DMS79 treated with DMSO at 0.1 percent for 48 hours (cell line): ENCODE data around the gene HIRA.
"Not testable (repeated sequence)": the region's sequence is repeated elsewhere in the genome, so short reads cannot be mapped to it uniquely, and the experiment has no call there.

Experiments used
- DNase-seq: peaks from one replicate; lab custom pipeline; 2025; lab: John Stamatoyannopoulos, UW

HIRA gene

DNA sequence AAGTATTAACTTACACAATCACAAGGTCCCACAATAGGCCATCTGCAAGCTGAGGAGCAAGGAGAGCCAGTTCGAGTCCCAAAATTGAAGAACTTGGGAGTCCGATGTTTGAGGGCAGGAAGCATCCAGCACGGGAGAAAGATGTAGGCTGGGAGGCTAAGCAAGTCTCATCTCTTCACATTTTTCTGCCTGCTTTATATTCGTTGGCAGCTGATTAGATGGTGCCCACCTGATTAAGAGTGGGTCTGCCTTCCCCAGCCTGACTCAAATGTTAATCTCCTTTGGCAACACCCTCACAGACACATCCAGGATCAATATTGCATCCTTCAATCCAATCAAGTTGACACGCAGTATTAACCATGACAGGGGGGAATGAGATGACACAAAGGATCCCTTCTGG, 101.3 kb downstream of the HIRA start:
- DNase-seq = not testable (repeated sequence)

DNA sequence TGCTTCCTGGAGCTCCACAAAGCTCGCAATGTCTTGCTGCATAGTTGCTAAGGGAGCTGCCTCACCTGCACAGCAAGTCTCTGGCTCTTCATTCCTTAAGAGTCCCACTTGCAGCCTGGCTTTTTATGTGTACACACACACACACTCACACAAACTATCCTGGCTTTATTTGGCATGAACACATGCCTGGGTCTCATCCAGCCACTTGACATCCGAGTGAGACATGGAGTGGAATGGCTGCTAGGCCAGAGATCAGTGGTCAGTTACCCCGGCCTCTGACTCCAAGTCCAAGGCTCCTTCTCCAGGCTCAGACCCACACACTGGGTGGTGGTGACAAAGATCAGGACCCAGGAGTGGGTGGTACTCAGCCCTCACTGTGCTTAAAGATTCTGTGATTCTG, 102.1 kb downstream of the HIRA start:
- no peak for DNase-seq

DNA sequence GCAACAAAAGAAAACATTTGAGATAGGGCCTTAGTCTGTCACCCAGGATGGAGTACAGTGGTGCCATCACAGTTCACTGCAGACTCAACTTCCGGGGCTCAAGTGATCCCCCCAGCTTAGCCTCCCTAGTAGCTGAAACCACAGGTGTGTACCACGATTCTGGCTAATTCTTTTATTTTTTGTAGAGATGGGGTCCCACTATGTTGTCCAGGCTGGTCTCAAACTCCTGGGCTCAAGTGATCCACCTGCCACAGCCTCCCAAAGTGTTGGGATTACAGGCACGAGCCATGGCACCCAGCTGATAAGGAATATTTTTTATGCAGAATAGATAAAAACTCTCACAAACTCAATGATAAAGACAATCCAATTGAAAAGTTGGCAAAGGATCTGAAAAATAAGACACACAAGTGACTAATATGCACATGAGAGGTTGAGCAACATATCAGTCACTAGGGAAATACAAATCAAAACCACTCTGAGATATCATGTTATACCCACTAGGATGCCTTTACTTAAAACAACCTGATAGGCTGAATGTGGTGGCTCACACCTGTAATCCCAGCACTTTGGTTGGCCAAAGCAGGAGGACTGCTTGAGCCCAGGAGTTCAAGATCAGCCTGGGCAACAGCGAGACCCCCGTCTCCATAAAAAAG, 106.1 kb downstream of the HIRA start:
- no peak for DNase-seq

DNA sequence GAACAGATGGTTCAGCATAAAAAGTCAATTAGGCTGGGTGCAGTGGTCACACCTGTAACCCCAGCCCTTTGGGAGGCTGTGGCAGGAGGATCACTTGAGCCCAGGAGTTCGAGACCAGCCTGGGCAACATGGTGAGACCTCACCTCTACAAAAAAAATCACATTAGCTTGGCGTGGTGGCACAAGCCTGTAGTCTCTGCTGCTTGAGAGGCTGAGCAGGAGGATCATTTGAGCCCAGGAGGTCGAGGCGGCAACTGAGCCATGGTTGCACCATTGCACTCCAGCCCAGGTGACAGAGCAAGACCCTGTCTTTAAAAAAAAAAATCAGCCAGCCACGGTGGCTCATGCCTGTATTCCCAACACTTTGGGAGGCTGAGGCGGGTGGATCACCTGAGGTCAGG, 108.1 kb downstream of the HIRA start:
- DNase-seq = not testable (repeated sequence)

DNA sequence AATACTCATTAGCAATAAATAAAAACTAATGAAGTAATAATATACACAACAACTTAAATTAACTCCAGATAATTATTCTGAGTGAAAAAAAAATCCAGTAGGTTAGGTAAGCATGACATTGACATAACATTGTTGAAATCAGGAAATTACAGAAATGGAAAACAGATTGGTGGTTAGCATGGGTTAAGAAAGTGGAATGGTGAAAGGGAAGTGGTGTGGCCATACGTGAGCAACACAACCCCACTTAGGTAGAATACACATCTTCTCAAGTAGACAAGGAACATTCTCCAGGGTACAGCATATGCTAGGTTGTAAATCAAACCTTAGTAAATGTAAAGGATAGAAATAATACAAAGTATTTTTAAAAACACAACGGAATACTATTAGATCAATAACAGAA, 109.8 kb downstream of the HIRA start:
- DNase-seq = no peak

DNA sequence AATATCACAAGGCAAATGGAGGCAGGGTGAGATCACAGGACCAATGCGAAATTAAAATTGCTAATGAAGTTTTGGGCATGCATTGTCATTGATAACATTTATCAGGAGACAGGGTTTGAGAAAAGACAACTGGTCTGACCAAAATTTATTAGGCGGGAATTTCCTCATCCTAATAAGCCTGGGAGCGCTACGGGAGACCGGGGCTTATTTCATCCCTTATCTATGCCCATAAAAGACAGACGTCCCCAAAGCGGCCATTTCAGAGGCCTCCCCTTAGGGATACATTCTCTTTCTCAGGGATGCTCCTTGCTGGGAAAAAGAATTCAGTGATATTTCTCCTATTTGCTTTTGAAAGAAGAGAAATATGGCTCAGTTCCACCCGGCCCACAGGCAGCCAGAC, 111.4 kb downstream of the HIRA start:
- not testable (repeated sequence) for DNase-seq

DNA sequence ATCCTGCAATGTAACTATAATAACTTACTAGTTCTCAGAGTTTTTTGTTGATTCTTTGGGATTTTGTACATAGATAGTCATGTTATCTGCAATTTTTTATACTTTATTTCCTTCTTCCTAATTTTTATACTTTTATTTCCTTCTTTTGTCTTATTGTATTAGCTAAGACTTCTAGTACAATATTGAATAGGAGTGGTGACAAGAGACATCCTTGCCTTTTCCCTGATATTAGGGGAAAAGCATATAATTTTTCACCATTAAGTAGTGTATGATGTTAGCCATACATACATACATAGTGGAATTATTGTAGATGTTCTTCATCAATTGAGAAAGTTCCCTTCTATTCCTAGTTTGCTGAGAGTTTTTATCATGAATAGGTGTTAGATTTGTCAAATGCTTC, 112.3 kb downstream of the HIRA start:
- DNase-seq = no peak

DNA sequence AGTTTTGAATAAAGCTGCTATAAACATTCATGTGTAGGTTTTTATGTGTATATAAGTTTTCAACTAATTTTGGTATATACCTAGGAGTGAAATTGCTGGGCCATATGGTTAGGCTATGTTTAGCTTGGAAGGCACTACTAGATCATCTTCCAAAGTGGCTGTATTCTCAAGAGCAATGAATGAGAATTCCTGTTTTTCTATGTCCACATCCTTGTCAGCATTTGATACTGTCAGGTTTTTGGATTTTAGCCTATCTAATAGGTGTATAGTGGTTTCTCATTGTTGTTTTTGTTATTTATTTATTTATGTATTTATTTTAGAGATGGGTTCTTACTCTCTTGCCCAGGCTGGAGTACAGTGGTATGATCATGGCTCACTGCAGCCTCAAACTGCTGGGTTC, 113.7 kb downstream of the HIRA start:
- no peak for DNase-seq

DNA sequence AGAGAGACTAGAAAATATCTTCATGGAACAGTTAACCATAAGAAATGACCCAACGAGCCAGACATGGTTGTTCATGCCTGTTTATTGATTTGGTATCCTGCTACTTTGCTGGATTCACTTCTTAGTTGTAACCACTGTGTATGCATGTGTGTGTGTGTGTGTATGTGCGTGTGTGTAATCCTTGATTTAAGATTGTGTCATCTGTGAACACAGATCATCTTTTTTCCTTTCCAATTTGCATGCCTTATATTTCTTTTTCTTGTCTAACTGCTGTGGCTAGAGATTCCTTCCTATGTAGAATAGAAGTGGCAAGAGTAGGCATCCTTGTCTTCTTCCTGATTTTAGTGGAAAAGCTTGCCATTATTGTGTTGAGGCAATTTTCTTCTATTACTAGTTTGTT, 123.7 kb downstream of the HIRA start:
- DNase-seq = no peak

DNA sequence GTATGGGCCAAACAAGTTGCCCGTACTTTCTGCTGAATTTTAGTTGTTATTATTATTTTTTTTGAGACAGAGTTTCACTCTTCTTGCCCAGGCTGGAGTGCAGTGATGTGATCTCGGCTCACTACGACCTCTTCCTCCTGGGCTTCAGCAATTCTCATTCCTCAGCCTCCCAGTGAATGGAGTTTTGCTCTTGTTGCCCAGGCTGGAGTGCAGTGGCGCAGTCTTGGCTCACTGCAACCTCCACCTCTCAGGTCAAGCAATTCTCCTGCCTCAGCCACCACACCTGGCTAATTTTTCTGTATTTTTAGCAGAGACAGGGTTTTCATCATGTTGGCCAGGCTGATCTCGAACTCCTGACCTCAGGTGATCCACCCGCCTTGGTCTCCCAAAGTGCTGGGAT, 125.0 kb downstream of the HIRA start:
- not testable (repeated sequence) for DNase-seq

DNA sequence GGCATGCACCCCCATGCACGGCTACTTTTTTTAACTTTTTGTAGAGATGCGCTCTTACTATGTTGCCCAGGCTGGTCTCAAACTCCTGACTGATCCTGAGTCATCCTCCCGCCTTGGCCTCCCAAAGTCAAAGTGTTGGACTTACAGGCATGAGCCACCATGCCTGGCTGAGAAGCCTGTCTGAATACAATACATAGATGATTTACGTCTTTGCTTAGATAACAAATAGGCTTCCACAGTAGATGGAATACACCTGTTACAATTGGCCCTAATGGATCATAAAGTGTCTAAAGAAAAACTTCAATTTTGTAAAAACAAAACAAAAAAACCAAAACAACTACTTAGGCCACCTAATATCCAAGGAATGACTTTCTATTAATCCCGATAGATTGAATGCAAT, 127.0 kb downstream of the HIRA start:
- no peak for DNase-seq

DNA sequence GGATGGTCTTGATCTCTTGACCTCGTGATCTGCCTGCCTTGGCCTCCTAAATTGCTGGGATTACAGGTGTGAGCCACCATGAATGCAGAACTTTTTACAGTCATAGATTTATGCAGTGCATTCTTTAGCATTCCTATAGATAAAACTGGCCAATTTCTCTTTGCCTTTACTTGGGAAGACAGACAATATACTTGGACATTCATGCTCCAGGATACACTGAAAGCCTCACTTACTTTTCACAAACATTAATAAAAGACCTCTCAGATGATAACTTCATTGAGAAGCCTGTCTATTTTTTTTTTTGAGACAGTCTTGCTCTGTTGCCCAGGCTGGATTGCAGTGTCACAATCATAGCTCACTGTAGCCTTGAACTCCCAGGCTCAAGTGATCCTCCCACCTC, 127.7 kb downstream of the HIRA start:
- no peak for DNase-seq

DNA sequence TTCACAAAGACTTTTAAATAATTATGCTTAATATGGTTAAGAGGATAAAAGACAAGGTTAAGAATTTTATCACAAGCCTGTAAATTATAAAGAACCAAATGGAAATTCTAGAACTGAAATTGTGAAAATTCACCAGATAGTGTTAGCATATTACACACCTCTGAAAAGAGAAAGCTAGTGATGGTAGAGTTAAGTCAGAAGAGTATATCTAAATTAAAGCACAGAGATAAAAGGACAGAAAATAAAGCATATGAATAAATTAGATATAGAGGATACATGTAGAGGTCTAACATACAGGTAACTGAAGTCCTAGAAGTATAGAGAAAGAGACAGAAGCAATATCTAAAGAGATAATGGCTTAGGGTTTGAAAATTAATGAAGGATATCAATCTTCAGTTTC, 135.8 kb downstream of the HIRA start:
- DNase-seq = no peak

DNA sequence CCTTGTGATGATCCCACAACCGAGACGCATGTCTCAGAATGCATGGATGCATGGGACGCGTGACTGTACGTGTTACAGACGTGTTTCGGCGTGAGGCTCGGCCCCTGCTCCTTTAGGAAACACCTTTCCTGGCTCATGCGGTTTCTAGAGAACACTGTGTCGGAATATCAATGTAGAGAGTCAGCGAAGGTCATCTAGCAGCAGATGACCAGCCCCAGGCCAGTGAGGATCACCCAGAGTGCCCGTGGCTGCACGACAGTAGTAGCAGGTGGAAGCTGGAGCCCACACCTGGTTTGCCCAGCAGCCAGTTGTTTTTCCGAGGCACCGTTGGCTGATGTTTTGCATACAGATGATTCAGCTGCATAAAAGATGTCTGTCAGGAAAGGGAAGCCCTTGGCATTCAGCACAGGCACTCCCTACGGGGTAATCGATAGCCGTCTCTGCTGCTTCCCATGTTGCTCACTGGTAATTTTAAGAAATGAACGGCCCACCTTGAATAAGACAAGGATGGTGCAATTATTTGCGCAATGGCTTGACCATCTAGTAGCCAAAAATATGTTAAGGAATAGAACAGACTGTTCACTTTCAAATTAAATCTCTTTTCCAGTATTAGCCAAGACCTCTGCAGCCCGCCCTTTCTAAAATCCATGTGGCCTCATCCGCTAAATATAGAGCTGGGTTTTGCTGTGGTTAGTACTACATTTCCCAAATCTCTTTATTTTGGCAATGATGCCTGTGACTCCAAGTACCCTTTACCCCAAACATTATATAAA, 138.9 kb downstream of the HIRA start:
- no peak for DNase-seq

DNA sequence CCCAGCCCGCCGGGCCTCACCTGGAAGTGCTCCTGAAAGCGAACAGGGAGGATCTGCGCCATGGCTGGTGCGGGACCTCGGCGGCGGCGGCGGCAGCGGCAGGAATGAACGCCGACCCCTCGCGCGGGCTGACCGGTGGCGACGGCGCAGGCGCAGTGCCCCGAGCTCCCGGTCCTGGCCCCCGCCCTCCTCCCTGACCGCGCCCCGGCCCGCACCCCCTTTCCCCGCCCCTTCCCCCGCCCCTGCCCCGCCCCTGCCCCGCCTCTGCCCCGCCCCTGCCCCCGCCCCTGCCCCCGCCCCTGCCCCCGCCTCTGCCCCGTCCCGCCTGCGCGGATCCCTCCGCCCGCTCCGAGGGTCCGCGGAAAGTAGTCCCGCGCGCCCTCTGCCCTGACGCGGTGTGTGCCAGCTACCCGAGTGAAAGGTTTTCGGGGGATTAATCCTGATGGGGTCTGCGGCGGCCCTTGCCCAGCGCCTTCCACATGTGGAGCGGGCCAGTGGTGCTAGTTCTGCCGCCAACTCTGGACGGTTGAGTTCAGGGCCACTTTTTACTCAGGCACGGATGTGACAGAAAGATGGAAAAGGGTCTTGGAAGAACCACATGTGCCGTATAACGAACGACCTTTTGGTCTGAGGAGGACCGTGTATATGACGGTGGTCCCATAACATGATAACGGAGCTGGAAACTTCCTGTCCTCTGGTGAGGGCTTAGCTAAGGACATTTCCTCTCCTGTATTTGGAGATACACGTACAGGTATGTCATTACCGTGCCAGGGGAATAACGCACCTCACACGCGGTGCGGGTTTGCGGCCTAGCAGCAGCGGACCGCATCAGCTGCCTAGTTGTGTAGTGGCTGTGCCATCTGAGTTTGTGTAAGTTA, 139.7 kb downstream of the HIRA start, which contains the start of gene CLTCL1:
TSS of gene CLTCL1 (minus strand) at position 140 of the 878 bp plus-strand sequence. CDS start at position 62, 78 bp downstream.
- peak; percentile 29 for DNase-seq

DNA sequence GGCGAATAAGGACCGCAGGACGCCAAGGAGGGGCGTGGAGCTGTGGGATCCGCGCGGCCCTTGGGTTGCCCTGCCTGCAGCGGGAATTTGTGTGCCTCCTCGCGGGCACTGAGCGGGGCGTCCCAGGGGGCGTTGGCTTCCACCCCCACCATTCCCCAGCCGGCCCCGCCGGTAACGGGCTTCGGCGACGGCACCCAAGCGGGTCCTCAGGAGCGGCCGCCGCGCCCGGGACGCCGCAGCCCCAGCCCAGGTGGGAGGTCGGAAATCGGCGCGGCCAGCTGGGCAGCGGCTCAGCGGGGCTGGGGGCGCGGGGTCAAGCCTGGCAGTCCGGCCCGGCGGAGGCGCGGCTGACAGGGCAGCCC, 140.3 kb downstream of the HIRA start:
- DNase-seq = no peak

DNA sequence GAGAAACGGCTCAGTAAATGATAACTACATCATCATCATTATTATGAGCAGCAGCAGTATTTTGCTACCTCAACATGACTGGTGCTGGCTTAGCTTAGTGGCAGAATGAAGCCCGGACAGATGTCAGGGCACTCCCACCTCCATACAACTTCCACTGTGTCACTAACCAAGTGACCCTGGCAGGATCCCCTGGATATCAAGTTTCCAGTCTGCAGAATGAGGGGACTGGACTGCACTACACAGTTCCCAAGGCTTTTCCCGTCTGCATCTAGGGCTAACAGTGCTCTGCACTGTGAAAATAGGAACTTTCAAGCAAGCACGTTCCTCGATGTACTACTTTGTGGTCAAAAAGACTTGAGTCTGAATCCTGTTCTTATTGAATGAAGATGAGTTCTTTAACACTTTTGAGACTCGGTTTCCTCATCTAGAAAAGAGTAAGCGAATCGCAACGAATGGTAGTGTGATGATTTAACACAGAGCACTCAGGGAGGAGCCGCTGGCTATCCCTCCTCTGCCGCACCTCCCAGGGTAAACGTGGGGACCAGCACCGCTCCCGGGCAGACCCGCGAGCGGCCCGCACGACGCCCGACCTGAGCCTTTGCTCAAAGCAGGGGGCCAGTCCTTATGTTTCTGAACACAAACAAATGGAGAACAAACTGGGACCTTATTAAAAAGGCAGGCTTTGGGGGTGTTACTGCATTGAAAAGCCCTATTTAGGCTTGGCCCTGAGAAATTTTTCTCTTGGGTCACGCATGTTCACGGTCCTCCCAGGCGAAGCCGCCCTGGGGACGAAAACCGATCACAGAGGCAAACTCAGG, 140.9 kb downstream of the HIRA start:
- DNase-seq = peak; percentile 1

DNA sequence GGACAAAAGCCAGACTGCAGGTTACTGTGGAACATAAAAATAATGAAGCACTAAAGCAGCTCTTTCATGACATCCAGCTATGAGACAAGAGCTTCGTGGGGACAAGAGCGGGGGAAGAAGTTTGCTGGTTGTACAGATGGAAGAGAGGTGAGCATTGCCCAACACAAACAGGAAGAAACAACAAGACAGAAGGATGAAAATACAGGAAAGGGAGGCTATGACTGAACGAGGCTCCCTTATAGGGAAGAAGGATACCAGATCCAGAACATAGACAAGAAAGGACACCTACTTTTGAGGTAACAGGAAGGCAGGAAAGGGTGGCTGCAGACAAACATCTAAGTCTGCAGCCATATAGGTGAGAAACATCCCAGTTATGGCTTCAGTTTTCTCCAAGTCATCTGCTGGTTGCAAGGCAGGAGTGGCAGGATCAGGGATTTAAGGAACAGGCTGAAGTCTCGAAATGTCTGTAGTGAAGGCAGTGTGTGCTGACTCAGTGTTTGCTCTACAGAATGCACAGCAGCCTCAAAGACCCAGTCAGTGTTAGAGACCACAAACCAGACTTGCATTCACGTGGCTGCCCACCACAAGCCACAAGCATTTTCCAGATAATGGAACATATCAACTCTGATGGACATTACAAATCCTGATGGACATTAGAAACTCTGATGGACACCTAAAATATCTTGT, 141.9 kb downstream of the HIRA start:
- DNase-seq = no peak

DNA sequence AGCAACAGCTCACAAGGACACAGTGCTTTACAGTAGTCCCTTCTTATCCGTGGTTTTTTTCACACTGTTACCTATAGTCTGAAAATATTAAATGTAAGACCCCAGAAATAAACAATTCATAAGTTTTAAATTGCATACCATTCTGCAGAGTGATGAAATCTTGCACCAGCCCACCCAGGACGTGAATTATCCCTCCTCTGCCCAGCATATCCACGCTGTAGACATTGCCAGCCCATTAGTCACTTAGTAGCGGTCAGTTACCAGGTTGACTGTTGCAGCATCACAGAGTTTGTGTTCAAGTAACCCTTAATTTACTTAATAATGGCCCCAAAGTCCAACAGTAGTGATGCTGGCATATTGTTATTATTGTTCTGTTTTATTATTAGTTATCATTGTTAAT, 143.6 kb downstream of the HIRA start:
- DNase-seq = no peak

DNA sequence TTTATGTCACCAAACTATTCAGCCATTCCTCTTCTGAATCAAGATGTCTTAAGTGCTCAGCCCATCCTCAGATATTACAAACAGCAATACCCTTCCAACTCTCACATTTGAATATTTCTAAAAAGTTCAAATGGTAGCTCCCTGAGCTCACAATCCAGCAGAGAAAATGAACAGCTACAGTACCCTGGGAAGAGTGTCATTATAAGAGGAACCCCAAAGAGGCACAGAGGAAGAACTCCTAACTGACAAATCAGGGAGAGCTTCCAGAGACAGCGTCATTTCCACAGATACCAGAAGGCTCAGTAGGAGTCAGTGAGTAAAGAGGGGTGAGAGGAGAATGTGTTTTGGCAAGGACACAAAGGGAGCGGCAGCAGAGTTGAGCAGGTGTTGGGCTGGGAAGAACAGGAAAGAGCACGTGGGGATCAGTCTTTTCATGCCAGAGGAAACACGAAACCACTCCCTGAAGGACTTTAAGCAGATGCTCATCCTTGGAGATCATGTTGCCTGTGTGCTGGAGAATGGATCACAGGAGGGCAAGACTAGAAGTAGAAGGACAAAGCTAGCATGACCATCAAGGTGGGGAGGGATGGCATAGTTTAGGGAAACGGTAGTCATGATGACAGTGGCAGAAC, 144.3 kb downstream of the HIRA start:
- DNase-seq = peak; percentile 71

DNA sequence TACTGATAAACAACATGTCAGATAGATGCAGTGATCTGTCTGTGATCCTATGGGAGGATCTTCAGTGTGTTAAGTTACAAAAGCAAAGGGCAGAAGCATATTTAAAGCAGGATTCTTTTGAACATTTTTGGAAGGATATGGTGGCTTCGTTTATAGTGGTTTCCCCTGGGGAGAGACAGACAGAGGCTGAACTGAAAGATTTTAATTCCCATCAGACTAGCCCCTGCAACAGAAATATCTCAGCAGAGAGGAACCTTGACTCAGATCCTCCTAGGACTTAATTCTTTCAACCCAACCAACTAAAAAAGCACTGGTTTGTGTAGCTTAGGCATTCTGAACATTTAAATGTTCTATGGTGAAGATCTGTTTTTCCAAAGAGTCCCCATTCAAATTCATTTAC, 145.7 kb downstream of the HIRA start:
- DNase-seq = no peak
